HG02798 (cell line): ENCODE measurements around the gene LRMDA.
"Not testable (repeated sequence)": the region's sequence is repeated elsewhere in the genome, so short reads cannot be mapped to it uniquely, and the experiment has no call there.

Experiments
- ATAC-seq: cut with Tn5 transposase; IDR thresholded peaks from one replicate; pipeline ENCODE4 v1.9.1; 2021; ENCODE audit warnings: mild to moderate bottlenecking; ENCODE audit not compliant: unreplicated experiment, poor library complexity

LRMDA gene

GRCh38 chr10:76554033-76554408 is 1122.6 kb downstream of the LRMDA start:
- no peak for ATAC-seq

- ATAC-seq: no peak
Measured at GRCh38 chr10:76554478-76554877, 1123.1 kb downstream of the LRMDA start.

GRCh38 chr10:76555067-76555670 is 1123.7 kb downstream of the LRMDA start:
- ATAC-seq: no peak

- no peak for ATAC-seq
Measured at GRCh38 chr10:76557366-76557765, 1125.9 kb downstream of the LRMDA start.

- no peak for ATAC-seq
Measured at GRCh38 chr10:76558586-76558985, 1127.2 kb downstream of the LRMDA start.

- no peak for ATAC-seq
Measured at GRCh38 chr10:76558996-76559891, 1127.8 kb downstream of the LRMDA start.

- no peak for ATAC-seq
Measured at GRCh38 chr10:76559892-76560220, 1128.4 kb downstream of the LRMDA start.

- no peak for ATAC-seq
Measured at GRCh38 chr10:76560338-76560737, 1128.9 kb downstream of the LRMDA start.

GRCh38 chr10:76563286-76563685 is 1131.9 kb downstream of the LRMDA start:
- no peak for ATAC-seq

GRCh38 chr10:76572021-76572420 is 1140.6 kb downstream of the LRMDA start:
- no peak for ATAC-seq

- no peak for ATAC-seq
Measured at GRCh38 chr10:76576276-76576962, 1145.0 kb downstream of the LRMDA start.

- no peak for ATAC-seq
Measured at GRCh38 chr10:76577455-76577854, 1146.0 kb downstream of the LRMDA start.

GRCh38 chr10:76581506-76582256 is 1150.3 kb downstream of the LRMDA start:
- ATAC-seq: no peak

GRCh38 chr10:76582531-76582930 is 1151.1 kb downstream of the LRMDA start:
- ATAC-seq: no peak

- ATAC-seq: no peak
Measured at GRCh38 chr10:76583711-76584161, 1152.3 kb downstream of the LRMDA start.

GRCh38 chr10:76584466-76584865 is 1153.0 kb downstream of the LRMDA start:
- not testable (repeated sequence) for ATAC-seq
